Natural killer cell (primary cell): Measurements from ENCODE around the gene DENND1A. TPM values are rescaled to one million over a fixed set of nuclear protein-coding genes. Genes with fewer than 3 reads are reported as not detected.

ENCODE experiments used
- ATAC-seq, 3 donors: fragments of 150-1000 bp in 2 of 3; fragments of 200-7000 bp in 1 of 3; cut with Tn5 transposase; 1 replicate in 1 of 3; 2 replicates in 2 of 3; pipeline ENCODE4 v1.10.0; 2021; ENCODE audit warnings: mild to moderate bottlenecking in 2 of 3, moderate library complexity in 2 of 3
- DNase-seq, 2 donors: peaks; one replicate each; pipeline versions ENCODE4 v3.0.0 to v3.0.0-alpha.2; 2013 to 2021; ENCODE audit warnings: mixed read lengths in 1 of 2
- H3K27ac ChIP-seq: one replicate; pipeline ENCODE4 v1.5.1; 2013; ENCODE audit warnings: mild to moderate bottlenecking, low read length
- H3K27me3 ChIP-seq: one replicate; pipeline ENCODE4 v1.6.1; 2013; ENCODE audit warnings: low read length; ENCODE audit not compliant: control insufficient read depth, insufficient read depth
- H3K36me3 ChIP-seq: one replicate; pipeline ENCODE4 v1.6.1; 2013; ENCODE audit warnings: low read length; ENCODE audit not compliant: control insufficient read depth, insufficient read depth
- H3K4me1 ChIP-seq: one replicate; pipeline ENCODE4 v1.6.1; 2013; ENCODE audit warnings: low read length; ENCODE audit not compliant: control insufficient read depth, insufficient read depth
- H3K4me3 ChIP-seq: one replicate; pipeline ENCODE4 v1.5.1; 2013; ENCODE audit warnings: low read length
- H3K9me3 ChIP-seq: one replicate; pipeline ENCODE4 v1.6.1; 2013; ENCODE audit warnings: low read length; ENCODE audit not compliant: control insufficient read depth, insufficient read depth
- H3K27ac Mint-ChIP-seq, 2 donors: one replicate each; pipeline ENCODE4 v1.8.0; 2022; ENCODE audit warnings: mild to moderate bottlenecking in 2 of 2, mixed read lengths in 2 of 2, moderate library complexity in 1 of 2
- H3K27me3 Mint-ChIP-seq, 2 donors: one replicate each; pipeline ENCODE4 v1.8.0; 2022; ENCODE audit warnings: low read depth in 2 of 2, mixed read lengths in 2 of 2
- H3K36me3 Mint-ChIP-seq: one replicate; pipeline ENCODE4 v1.8.0; 2022; ENCODE audit warnings: mixed read lengths
- H3K4me1 Mint-ChIP-seq, 2 donors: one replicate each; pipeline ENCODE4 v1.8.0; 2022; ENCODE audit warnings: mixed read lengths in 2 of 2
- H3K4me3 Mint-ChIP-seq: one replicate; pipeline ENCODE4 v1.8.0; 2022; ENCODE audit warnings: mild to moderate bottlenecking, moderate library complexity, mixed read lengths
- H3K9me3 Mint-ChIP-seq, 2 donors: one replicate each; pipeline ENCODE4 v1.8.0; 2022; ENCODE audit warnings: mixed read lengths in 2 of 2
- whole genome bisulfite sequencing: methylation state at CpG from one replicate; pipeline ENCODE4 v1.1.7; 2013; ENCODE audit warnings: missing lambda C conversion rate; ENCODE audit not compliant: insufficient coverage; 5-methylcytosine and 5-hydroxymethylcytosine counted together
- intact Hi-C: fragments of 100-400 bp; cut with micrococcal nuclease; formaldehyde crosslinking; loops from one replicate; pipeline ENCODE4 v1.14.2; 2022
- total RNA-seq, 4 donors: library from RNA; stranded (reverse); fragments of 120-200 nt in 1 of 4; gene quantifications; one replicate each; pipeline versions ENCODE4 v1.2.3 to v1.2.4, GENCODE V29; 2013 to 2022
- TF ChIP-seq, protein P1 (sequence below): fragments of 200-600 bp; IDR thresholded peaks from one replicate; pipeline ENCODE4 v1.8.0; 2022; ENCODE audit warnings: antibody characterized with exemption

Gene DENND1A
- total RNA-seq, 3 donors from 2014 or later (not counting 1 experiment from before 2014, with no cell fraction given), result 27.8 to 37.6 (median 30.9) TPM

GRCh38 chr9:123481209-123481865 lies 448.6 kb downstream of the DENND1A start:
- Mint-ChIP-seq H3K27me3 (no peaks in the 10 kb centered on the region), H3K4me1 (no peaks in the 10 kb centered on the region), H3K4me3 (no peak overlapping the region), H3K27ac (no peak overlapping the region), H3K9me3 (no peaks in the 10 kb centered on the region), H3K36me3 (no peaks in the 10 kb centered on the region)
- H3K4me3 ChIP-seq, result no peak overlapping the region
- no peak for DNase-seq
- H3K9me3 ChIP-seq, result no peaks in the 10 kb centered on the region
- TF ChIP-seq, protein P1, sequence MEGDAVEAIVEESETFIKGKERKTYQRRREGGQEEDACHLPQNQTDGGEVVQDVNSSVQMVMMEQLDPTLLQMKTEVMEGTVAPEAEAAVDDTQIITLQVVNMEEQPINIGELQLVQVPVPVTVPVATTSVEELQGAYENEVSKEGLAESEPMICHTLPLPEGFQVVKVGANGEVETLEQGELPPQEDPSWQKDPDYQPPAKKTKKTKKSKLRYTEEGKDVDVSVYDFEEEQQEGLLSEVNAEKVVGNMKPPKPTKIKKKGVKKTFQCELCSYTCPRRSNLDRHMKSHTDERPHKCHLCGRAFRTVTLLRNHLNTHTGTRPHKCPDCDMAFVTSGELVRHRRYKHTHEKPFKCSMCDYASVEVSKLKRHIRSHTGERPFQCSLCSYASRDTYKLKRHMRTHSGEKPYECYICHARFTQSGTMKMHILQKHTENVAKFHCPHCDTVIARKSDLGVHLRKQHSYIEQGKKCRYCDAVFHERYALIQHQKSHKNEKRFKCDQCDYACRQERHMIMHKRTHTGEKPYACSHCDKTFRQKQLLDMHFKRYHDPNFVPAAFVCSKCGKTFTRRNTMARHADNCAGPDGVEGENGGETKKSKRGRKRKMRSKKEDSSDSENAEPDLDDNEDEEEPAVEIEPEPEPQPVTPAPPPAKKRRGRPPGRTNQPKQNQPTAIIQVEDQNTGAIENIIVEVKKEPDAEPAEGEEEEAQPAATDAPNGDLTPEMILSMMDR, result no peak
- no peaks in the 10 kb centered on the region for H3K27me3 ChIP-seq
- ATAC-seq, result no peak
- H3K36me3 ChIP-seq, result no peaks in the 10 kb centered on the region
- no peak overlapping the region for H3K27ac ChIP-seq
- WGBS, result 97% methylated on average over 7 of the region's 10 CpGs
- intact Hi-C loops, result no loop called here
- no peaks in the 10 kb centered on the region for H3K4me1 ChIP-seq

DNA sequence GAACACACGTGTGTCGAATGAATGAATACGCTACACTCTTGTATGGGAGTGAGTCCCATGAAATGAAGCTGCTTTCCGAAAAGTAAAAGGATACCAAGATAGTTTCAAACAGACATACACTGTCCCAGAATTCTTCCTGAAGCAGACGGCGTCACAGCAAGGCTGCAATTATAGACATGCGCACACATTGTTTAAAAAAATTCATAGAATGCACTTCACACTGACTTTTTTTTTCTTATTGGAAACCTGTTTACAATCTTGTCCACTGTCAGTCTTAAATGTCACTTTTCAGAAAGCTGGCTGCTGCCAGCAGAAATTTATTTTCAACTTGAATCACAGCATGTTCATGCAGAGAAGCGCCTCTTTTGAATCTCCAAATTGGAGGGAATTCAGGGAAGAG lies 449.1 kb downstream of the DENND1A start:
- no peak overlapping the region for H3K27ac Mint-ChIP-seq
- Histone ChIP-seq H3K4me1 (no peaks in the 10 kb centered on the region), H3K27me3 (no peaks in the 10 kb centered on the region), H3K4me3 (no peak overlapping the region), H3K9me3 (no peaks in the 10 kb centered on the region), H3K36me3 (no peaks in the 10 kb centered on the region), H3K27ac (no peak overlapping the region)
- no peak overlapping the region for H3K4me3 Mint-ChIP-seq
- intact Hi-C loops, result no loop called here
- TF ChIP-seq, protein P1, result no peak
- DNase-seq (no peak), ATAC-seq (no peak)
- H3K36me3 Mint-ChIP-seq, result no peaks in the 10 kb centered on the region
- H3K4me1 Mint-ChIP-seq, result no peaks in the 10 kb centered on the region
- no peaks in the 10 kb centered on the region for H3K27me3 Mint-ChIP-seq
- H3K9me3 Mint-ChIP-seq, result no peaks in the 10 kb centered on the region
- 98% methylated on average over 8 of the region's 8 CpGs for WGBS

DNA sequence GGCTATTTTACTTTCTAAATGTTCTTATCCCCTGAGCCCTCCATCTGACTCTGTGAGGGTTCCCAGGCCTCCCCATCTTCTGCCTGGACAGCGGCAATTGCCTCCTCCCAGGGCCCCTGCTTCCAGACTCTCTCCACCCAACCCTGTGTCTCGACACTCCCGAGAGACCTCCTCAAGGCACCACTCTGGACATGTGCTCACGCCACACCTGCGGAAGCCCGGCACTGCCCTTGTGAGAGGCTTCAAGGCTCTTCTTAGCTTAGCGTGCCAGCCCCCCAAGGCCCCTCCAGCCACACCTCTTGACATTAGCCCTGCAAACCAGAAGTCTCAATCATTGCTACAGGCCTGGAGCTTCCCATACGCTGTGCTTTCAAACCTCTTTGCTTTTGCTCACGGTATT lies 449.8 kb downstream of the DENND1A start:
- Histone ChIP-seq H3K36me3 (no peaks in the 10 kb centered on the region), H3K27ac (no peak overlapping the region), H3K27me3 (no peaks in the 10 kb centered on the region), H3K9me3 (no peaks in the 10 kb centered on the region), H3K4me1 (no peaks in the 10 kb centered on the region), H3K4me3 (no peak overlapping the region)
- no peak for ATAC-seq
- Mint-ChIP-seq H3K4me3 (no peak overlapping the region), H3K9me3 (no peaks in the 10 kb centered on the region), H3K27ac (no peak overlapping the region), H3K4me1 (no peaks in the 10 kb centered on the region), H3K27me3 (no peaks in the 10 kb centered on the region), H3K36me3 (no peaks in the 10 kb centered on the region)
- TF ChIP-seq, protein P1, result no peak
- intact Hi-C loops, result no loop called here
- 96% methylated on average over 9 of the region's 9 CpGs for WGBS
- no peak for DNase-seq

GRCh38 chr9:123478967-123479602 lies 450.8 kb downstream of the DENND1A start:
- no peak overlapping the region for H3K27ac Mint-ChIP-seq

More at GRCh38 chr9:123478967-123479602, 450.8 kb downstream of the DENND1A start:
- Mint-ChIP-seq H3K4me3 (no peak overlapping the region), H3K9me3 (no peaks in the 10 kb centered on the region), H3K27me3 (no peaks in the 10 kb centered on the region), H3K4me1 (no peaks in the 10 kb centered on the region), H3K36me3 (no peaks in the 10 kb centered on the region)
- TF ChIP-seq, protein P1, result no peak
- Histone ChIP-seq H3K9me3 (no peaks in the 10 kb centered on the region), H3K27ac (no peak overlapping the region), H3K36me3 (no peaks in the 10 kb centered on the region), H3K4me3 (no peak overlapping the region), H3K27me3 (no peaks in the 10 kb centered on the region), H3K4me1 (no peaks in the 10 kb centered on the region)
- no peak for DNase-seq
- intact Hi-C loops, result no loop called here
- 93% methylated on average over 5 of the region's 5 CpGs for WGBS
- ATAC-seq, result no peak
